C4-2B (cell line): ENCODE results near the gene SIMC1.

ENCODE experiments used
- ZFX ChIP-seq: fragments of 450-650 bp; IDR thresholded peaks from 2 replicates; pipeline ENCODE4 v1.6.1; 2017
- TF ChIP-seq, protein P1 (sequence below): fragments of 450-650 bp; conservative IDR thresholded peaks from 2 replicates; pipeline ENCODE4 v1.5.1; 2017; ENCODE audit warnings: mild to moderate bottlenecking

DNA sequence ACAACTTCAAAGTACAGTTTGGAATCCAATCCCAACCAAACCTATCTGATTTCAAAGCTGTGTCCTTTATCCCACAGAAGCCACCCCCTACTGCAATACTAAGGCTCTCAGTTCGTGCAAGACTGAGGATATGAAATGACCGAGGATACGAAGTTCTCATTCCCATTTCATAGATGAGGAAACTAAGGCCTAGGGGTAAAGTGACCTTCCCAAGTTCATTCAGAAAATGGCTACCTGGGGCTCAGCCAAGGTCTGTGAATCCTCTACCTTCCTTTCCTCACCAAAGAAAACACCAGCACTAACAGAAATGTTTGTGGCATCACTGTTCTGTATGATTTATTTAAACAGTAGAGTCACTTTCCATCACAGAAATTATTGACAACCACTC is 117.9 kb downstream of the SIMC1 start:
- TF ChIP-seq, protein P1, sequence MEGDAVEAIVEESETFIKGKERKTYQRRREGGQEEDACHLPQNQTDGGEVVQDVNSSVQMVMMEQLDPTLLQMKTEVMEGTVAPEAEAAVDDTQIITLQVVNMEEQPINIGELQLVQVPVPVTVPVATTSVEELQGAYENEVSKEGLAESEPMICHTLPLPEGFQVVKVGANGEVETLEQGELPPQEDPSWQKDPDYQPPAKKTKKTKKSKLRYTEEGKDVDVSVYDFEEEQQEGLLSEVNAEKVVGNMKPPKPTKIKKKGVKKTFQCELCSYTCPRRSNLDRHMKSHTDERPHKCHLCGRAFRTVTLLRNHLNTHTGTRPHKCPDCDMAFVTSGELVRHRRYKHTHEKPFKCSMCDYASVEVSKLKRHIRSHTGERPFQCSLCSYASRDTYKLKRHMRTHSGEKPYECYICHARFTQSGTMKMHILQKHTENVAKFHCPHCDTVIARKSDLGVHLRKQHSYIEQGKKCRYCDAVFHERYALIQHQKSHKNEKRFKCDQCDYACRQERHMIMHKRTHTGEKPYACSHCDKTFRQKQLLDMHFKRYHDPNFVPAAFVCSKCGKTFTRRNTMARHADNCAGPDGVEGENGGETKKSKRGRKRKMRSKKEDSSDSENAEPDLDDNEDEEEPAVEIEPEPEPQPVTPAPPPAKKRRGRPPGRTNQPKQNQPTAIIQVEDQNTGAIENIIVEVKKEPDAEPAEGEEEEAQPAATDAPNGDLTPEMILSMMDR, result no peak
- no peak for TF ChIP-seq ZFX
